Hepatocyte (in vitro differentiated cells): ENCODE measurements around the gene HYAL3. TPM values are rescaled to one million over a fixed set of nuclear protein-coding genes. Genes with fewer than 3 reads are reported as not detected.
A peak's percentile ranks its signal among the peaks of the same experiment; 100 is the strongest.

ENCODE experiments used
- DNase-seq: peaks from one replicate; pipeline ENCODE4 v3.0.0-alpha.2; 2016; ENCODE audit warnings: low spot score
- H2AFZ ChIP-seq: fragments of 200-600 bp; sonication (generic); 2 replicates; pipeline ENCODE4 v1.6.0; 2016; ENCODE audit warnings: antibody characterized with exemption, mild to moderate bottlenecking
- H3K27ac ChIP-seq: fragments of 200-600 bp; sonication (generic); 2 replicates; pipeline ENCODE4 v1.5.1; 2016; ENCODE audit warnings: mild to moderate bottlenecking
- H3K27me3 ChIP-seq: fragments of 200-600 bp; sonication (generic); 2 replicates; pipeline ENCODE4 v1.6.1; 2016
- H3K36me3 ChIP-seq: fragments of 200-600 bp; sonication (generic); replicated peaks from 2 replicates; pipeline ENCODE4 v1.5.1; 2016; ENCODE audit warnings: low read depth; ENCODE audit not compliant: insufficient read depth
- H3K4me1 ChIP-seq: fragments of 200-600 bp; sonication (generic); 2 replicates; pipeline ENCODE4 v1.5.1; 2016; ENCODE audit warnings: mild to moderate bottlenecking, moderate library complexity; ENCODE audit not compliant: insufficient read depth
- H3K4me2 ChIP-seq: fragments of 200-600 bp; sonication (generic); 2 replicates; pipeline ENCODE4 v1.6.0; 2016
- H3K4me3 ChIP-seq: fragments of 200-600 bp; sonication (generic); 2 replicates; pipeline ENCODE4 v1.5.1; 2016; ENCODE audit warnings: mild to moderate bottlenecking
- H3K79me2 ChIP-seq: fragments of 200-600 bp; sonication (generic); 2 replicates; pipeline ENCODE4 v1.6.0; 2017; ENCODE audit warnings: mild to moderate bottlenecking
- H3K9me2 ChIP-seq: fragments of 200-600 bp; sonication (generic); replicated peaks from 2 replicates; pipeline ENCODE4 v1.6.0; 2017; ENCODE audit warnings: mild to moderate bottlenecking; ENCODE audit not compliant: insufficient read depth
- H3K9me3 ChIP-seq: fragments of 200-600 bp; sonication (generic); 2 replicates; pipeline ENCODE4 v1.5.1; 2016; ENCODE audit warnings: low read depth, mild to moderate bottlenecking
- H4K20me1 ChIP-seq: fragments of 200-600 bp; sonication (generic); 2 replicates; pipeline ENCODE4 v1.6.0; 2016; ENCODE audit warnings: mild to moderate bottlenecking; ENCODE audit not compliant: insufficient read depth, poor library complexity, severe bottlenecking
- EZH2 ChIP-seq: fragments of 200-600 bp; sonication (generic); IDR thresholded peaks from 2 replicates; pipeline ENCODE4 v1.6.1; 2016; ENCODE audit warnings: antibody characterized with exemption, mild to moderate bottlenecking, borderline replicate concordance
- EZH2phosphoT487 ChIP-seq: fragments of 200-600 bp; sonication (generic); IDR thresholded peaks from one replicate; pipeline ENCODE4 v1.6.1; 2018; ENCODE audit warnings: antibody characterized with exemption, mild to moderate bottlenecking, low read depth, moderate library complexity; ENCODE audit not compliant: unreplicated experiment, severe bottlenecking
- WGBS: methylation state at CpG from one replicate; pipeline ENCODE4 v1.1.6; 2016; ENCODE audit warnings: low lambda C conversion rate; ENCODE audit errors: missing lambda C conversion rate; 5-methylcytosine and 5-hydroxymethylcytosine counted together
- polyA plus RNA-seq: library from polyadenylated mRNA; unstranded; fragments of >200 nt; fragmentation: Nextera tagmentation; extraction: Ambion mirVana; gene quantifications from 2 replicates; pipeline ENCODE4 v1.2.1, GENCODE V29; 2016
- total RNA-seq: library from RNA; depleted of rRNA; stranded (reverse); fragments of >200 nt; gene quantifications from 2 replicates; pipeline ENCODE4 v1.2.3, GENCODE V29; 2014
- TF ChIP-seq, protein P1 (sequence below): fragments of 200-600 bp; sonication (generic); IDR thresholded peaks from 2 replicates; pipeline ENCODE4 v1.5.1; 2016; ENCODE audit warnings: antibody characterized with exemption, mild to moderate bottlenecking; ENCODE audit not compliant: poor library complexity

Gene HYAL3
- total and polyA plus RNA-seq, 2 experiments from 2014 or later: 3.7 to 7.0 TPM

- H3K4me2 ChIP-seq: peak overlapping the region; percentile 89
- peaks cover 62% of the 10 kb centered on the region for H3K4me1 ChIP-seq
- H3K27ac ChIP-seq: peak overlapping the region; percentile 91
- no peak overlapping the region for H3K4me3 ChIP-seq
- 62% methylated on average over 10 of the region's 10 CpGs for WGBS
- no peak overlapping the region for H2AFZ ChIP-seq
- H3K9me3 ChIP-seq: no peaks in the 10 kb centered on the region
- TF ChIP-seq EZH2 (no peak), EZH2phosphoT487 (no peak)
- TF ChIP-seq, protein P1, sequence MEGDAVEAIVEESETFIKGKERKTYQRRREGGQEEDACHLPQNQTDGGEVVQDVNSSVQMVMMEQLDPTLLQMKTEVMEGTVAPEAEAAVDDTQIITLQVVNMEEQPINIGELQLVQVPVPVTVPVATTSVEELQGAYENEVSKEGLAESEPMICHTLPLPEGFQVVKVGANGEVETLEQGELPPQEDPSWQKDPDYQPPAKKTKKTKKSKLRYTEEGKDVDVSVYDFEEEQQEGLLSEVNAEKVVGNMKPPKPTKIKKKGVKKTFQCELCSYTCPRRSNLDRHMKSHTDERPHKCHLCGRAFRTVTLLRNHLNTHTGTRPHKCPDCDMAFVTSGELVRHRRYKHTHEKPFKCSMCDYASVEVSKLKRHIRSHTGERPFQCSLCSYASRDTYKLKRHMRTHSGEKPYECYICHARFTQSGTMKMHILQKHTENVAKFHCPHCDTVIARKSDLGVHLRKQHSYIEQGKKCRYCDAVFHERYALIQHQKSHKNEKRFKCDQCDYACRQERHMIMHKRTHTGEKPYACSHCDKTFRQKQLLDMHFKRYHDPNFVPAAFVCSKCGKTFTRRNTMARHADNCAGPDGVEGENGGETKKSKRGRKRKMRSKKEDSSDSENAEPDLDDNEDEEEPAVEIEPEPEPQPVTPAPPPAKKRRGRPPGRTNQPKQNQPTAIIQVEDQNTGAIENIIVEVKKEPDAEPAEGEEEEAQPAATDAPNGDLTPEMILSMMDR: no peak
- peaks cover 21% of the 10 kb centered on the region for H3K79me2 ChIP-seq
- no peaks in the 10 kb centered on the region for H4K20me1 ChIP-seq
- peak; percentile 48 for DNase-seq
- peaks cover 10% of the 10 kb centered on the region for H3K27me3 ChIP-seq
- H3K9me2 ChIP-seq: no peaks in the 10 kb centered on the region
- no peaks in the 10 kb centered on the region for H3K36me3 ChIP-seq
These were observed 27.8 kb downstream of the HYAL3 start for GRCh38 chr3:50271314-50271936.

- H3K79me2 ChIP-seq: peaks cover 21% of the 10 kb centered on the region
- WGBS: 95% methylated on average over 16 of the region's 19 CpGs
- no peaks in the 10 kb centered on the region for H4K20me1 ChIP-seq
- no peaks in the 10 kb centered on the region for H3K36me3 ChIP-seq
- no peak for TF ChIP-seq EZH2
- TF ChIP-seq, protein P1: no peak
- TF ChIP-seq EZH2phosphoT487: no peak
- peak overlapping the region; percentile 91 for H3K27ac ChIP-seq
- no peaks in the 10 kb centered on the region for H3K9me3 ChIP-seq
- peak overlapping the region; percentile 89 for H3K4me2 ChIP-seq
- peaks cover 70% of the 10 kb centered on the region for H3K4me1 ChIP-seq
- no peak overlapping the region for H3K4me3 ChIP-seq
- H3K9me2 ChIP-seq: no peaks in the 10 kb centered on the region
- no peak for DNase-seq
- no peak overlapping the region for H2AFZ ChIP-seq
- H3K27me3 ChIP-seq: peaks cover 10% of the 10 kb centered on the region
These were observed 28.6 kb downstream of the HYAL3 start for GRCh38 chr3:50270422-50271224.

- TF ChIP-seq EZH2: no peak
- TF ChIP-seq EZH2phosphoT487: no peak
- TF ChIP-seq, protein P1: no peak
- H3K36me3 ChIP-seq: no peaks in the 10 kb centered on the region
- H3K9me2 ChIP-seq: no peaks in the 10 kb centered on the region
- H4K20me1 ChIP-seq: no peaks in the 10 kb centered on the region
- DNase-seq: peak; percentile 51
- WGBS: 91% methylated on average over 8 of the region's 8 CpGs
- H3K9me3 ChIP-seq: no peaks in the 10 kb centered on the region
- H3K79me2 ChIP-seq: peaks cover 21% of the 10 kb centered on the region
- H3K4me1 ChIP-seq: peaks cover 76% of the 10 kb centered on the region
- peaks cover 7% of the 10 kb centered on the region for H3K27me3 ChIP-seq
- peak overlapping the region; percentile 89 for H3K4me2 ChIP-seq
- peak overlapping the region; percentile 91 for H3K27ac ChIP-seq
- H2AFZ ChIP-seq: no peak overlapping the region
- no peak overlapping the region for H3K4me3 ChIP-seq
These were observed 29.2 kb downstream of the HYAL3 start for GRCh38 chr3:50269977-50270413.
